HG02642 (cell line): Measurements from ENCODE around the gene OSBPL7.

Experiments used
- ATAC-seq: cut with Tn5 transposase; IDR thresholded peaks from one replicate; pipeline ENCODE4 v1.9.1; 2021; ENCODE audit warnings: mild to moderate bottlenecking; ENCODE audit not compliant: unreplicated experiment, poor library complexity

OSBPL7 gene, protein sequence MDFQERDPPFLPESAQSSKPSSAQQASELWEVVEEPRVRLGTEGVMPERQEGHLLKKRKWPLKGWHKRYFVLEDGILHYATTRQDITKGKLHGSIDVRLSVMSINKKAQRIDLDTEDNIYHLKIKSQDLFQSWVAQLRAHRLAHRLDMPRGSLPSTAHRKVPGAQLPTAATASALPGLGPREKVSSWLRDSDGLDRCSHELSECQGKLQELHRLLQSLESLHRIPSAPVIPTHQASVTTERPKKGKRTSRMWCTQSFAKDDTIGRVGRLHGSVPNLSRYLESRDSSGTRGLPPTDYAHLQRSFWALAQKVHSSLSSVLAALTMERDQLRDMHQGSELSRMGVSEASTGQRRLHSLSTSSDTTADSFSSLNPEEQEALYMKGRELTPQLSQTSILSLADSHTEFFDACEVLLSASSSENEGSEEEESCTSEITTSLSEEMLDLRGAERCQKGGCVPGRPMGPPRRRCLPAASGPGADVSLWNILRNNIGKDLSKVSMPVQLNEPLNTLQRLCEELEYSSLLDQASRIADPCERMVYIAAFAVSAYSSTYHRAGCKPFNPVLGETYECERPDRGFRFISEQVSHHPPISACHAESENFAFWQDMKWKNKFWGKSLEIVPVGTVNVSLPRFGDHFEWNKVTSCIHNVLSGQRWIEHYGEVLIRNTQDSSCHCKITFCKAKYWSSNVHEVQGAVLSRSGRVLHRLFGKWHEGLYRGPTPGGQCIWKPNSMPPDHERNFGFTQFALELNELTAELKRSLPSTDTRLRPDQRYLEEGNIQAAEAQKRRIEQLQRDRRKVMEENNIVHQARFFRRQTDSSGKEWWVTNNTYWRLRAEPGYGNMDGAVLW

DNA sequence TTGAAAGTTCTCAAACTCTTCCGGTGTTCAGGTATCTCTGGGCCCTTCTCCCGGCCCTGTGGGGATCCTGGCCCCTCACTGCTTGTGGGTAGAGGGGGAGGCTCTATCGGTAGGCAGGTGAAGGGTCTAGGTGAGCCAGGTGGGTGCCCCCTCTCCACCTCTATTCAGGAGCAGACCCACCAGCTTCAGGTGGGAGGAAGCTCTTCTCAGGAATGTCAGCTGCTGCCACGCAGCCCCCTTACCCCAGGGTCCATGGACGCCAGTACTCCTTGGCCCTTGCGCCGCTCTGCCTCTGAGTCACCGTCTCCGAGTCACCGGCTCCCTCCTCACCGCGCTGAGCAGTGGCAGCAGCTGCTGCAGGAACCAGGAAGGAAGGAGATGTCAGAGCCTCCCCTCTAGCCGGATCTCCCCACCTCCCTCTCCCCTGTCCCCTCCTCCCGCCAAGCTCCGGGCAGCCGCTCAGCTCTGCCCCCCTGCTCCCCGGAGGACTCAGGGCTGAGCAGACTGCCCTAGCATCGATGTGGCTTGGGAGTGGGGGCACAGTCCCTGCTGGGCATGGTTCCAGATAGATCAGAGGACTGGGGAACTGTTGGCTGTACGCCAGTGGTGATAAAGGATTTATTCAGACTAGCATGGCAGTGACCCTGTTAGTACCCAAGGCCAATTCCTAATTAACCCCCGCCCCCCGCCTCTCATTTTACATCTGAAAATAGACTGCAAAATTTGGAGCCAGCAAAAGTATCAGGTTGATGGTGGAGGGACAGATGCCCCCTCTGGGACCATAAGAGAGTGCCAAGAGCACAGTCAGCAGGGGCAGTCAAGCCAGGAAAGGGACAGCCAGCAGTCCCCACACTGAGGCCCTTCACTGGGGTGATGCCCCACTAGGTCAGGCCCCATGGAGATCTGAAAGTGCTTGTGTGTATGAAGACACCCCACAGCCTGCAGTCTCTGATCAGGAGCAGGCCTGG is at the start of gene OSBPL7:
Gene OSBPL7 (minus strand): TSS at position 371 of the 968 bp plus-strand sequence. CDS start 1,516 bp downstream, outside the sequence.
- ATAC-seq, result peak; percentile 80

DNA sequence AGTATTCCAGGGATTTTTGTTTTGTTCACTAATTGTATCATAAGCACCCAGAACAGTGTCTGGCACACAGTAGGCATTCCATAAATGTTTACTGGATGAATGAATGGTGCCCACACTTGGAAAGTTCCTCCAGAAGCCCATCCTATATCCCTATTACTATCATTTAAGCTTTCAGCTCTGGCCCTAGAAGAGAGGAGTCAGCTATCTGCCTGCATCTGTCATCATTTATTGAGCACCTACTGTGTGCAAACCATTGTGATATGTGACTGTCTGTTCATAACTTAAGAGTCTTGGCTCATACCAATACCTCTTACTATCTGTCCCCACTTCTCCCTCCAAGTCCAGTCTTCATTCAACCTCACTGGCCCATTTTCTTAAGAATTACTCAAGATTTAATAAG is 49.5 kb upstream of the OSBPL7 start:
- ATAC-seq, result no peak

GRCh38 chr17:47870056-47870455 is 48.5 kb upstream of the OSBPL7 start:
- no peak for ATAC-seq

GRCh38 chr17:47869114-47869513 is 47.5 kb upstream of the OSBPL7 start:
- no peak for ATAC-seq

DNA sequence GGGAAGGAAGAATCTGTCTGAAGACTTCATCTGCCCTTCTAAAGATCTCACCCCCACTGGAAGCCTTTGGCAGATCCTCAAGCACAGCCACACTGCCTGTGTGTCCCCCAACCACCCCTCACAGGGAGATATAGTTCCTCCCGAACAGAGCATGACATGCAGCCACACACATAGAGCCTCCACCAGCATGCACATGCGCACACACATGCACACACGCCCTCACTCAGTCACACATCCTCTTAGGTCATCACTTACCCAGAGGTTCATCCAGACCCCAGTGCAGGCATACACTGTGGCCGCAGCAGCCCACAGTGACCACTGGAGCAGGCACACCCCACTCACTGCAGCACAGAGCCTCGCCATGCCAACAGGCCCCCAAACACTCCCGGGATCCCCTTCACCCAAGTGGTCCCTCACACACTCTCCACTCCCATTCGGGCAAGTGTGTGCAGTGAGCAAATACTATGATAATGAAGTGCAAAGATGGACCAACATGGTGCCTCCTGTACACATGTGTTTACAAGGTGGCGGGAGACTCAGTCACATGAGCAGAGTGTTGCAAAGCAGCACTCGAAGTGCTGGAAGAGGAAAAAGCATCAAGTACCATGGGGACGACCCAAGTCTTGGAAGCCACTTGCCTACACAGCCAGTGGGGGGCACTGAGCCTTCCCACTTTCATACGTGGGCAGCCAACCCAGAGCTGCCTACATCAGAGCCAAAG is 46.4 kb upstream of the OSBPL7 start:
- no peak for ATAC-seq

DNA sequence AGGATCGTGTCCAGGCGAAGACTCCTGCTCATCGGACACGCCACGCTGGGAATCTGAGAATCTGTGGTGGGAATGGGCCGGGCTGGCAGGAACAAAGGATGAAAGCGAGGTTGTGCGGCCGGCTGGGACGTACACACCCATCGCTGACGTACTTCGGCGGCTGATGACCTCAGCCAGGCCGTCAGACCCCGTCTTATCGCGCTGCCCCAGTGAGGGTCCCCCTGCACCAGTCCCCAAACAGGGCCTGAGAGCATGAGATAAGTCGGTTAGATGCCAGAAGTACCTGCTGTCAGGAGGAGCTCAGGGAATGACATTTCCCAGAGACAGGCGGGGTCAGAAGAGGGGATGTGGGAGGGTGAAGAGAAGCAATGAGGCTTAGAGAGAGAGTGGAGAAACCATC is 45.3 kb upstream of the OSBPL7 start:
- ATAC-seq, result no peak

DNA sequence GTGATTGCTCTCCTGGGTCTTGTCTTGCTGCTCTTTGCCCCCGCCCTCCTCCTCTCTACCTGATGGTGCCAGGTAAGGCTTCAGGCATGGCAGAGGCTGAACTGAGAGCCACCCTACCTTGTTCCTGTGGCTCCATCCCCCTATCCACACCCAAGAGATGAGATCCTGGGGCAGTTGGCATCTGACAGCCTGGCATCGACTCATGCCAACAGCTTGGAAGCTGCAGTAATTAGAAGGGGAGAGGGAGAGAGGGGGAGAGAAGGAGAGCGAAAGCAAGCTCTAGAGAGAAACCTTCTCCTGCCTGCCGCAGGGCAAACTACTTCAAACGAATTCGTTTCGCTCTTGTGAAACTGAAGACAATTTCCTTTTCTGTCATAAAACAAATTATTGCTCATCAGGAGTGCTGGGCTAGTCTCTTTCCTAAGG is 43.2 kb upstream of the OSBPL7 start:
- ATAC-seq, result no peak

DNA sequence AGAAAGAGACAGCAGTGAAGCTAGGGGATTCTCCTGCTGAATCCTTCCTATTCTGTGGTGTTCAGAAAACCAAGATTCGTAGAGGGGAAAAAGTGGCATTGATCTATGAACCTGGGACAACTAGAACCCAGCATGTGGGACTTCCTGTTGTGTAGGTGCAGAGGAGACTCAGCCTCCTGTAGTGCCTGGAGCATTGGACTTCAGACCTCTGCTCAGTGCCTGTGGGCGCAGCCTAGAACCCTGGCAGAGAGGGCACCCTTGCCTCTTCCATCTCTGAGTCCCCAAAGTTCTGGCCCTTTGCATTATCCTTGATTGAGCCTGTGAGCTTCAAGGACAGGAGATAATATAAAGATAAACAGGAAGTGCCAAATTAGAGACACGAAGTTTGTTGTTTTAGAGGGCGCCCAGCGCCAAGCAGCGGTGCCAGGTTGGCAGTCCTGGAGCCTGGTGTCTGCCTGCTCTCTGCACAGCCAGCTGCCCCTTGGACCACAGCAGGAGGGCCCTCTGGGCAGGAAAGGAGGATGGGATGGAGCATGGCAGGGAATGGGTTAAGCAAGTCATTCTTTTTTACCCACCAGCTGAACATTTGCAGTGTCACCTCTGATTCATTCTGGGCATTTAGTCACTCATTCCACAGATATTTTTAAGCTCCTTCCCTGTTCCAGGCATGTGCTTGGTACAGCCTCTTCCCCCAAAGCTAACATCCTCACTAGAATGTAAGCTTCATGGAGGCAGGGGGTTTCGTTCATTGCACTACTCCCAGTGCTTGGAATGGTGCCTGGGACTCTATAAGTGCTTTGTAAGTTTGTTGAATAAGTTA is 41.2 kb upstream of the OSBPL7 start:
- no peak for ATAC-seq

- no peak for ATAC-seq
These were observed 38.8 kb upstream of the OSBPL7 start for GRCh38 chr17:47860386-47860785.

DNA sequence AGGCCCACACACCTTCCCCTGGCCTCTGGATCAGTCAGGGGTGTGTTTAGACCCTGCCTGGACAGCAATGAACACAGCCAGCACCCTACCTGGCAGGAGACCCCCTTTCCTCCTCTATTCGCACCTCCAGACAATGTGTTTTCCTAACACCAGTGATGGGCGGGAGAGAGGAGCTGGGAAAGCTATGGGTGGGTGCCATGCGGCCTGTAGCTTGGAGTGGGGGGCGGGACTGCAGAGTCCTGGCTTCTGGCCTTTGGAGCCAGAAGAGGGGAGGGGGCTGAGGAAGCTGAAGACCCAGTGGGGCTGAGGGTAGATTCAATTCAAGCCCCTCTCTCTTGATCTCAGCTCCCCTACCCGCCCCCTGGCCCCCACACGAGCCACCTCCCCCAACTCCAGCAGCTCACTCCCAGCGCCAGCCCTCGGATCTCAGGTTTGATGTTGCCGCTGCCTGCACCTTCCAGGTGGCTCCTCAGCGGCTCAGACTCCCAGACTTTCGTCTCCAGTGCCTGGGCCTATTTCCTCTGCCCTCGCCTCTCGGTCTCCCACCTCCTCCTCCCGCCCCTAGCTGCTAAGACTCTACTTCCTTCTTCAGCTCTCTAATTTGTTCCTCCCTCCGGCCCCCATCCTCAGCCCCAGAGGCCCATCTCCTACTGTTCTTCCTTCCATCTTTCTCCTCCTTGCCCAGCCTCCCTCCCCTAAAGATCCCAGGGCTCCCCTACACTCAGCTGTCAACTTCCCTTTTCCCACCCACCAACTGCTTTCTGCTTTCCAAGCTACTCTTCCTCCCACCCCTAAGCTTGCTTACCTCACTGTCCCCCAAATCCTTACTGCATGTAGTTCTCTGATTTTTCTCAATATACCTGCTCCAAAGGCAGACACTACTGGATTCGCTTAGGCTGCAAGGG is 36.2 kb upstream of the OSBPL7 start:
- no peak for ATAC-seq

DNA sequence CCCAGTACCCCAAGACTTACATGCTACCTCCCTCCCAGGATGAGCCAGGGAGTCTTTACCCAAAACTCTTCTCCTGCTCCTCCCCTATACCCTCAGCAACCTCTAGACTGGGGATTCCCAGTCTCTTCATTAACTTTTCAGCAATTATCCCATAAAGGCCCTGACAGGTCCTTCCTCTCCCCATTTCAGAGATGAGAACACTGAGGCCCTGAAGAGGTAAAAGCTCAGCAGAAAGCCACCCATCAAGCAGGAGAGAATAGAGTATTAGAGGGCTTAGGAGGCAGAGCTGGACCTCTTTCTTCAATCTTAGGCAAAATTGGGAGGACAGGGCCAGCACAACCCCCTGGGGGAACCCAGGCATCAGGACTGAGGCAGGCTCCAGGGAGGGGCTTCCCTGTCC is 35.2 kb upstream of the OSBPL7 start:
- no peak for ATAC-seq

DNA sequence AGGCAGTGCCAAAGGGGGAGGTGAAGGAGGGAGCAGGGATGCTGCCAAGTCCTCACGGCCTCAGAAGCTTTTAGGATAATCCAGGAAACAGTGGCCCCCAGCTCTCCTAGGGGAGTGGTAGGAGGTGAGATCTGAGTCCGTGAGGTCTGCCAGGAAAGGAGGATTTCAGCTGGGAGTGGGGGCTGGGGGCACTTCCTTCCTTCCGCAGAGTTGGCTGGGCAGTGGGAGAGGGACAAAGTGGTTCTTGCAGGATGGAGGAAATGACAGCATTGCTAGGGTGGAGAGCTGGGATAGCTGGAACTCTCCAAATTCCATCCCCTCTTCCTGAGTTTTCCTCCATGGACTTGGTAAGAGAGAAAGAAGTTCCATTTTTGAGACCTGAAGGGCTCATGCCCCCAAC is 34.1 kb upstream of the OSBPL7 start:
- ATAC-seq, result no peak

DNA sequence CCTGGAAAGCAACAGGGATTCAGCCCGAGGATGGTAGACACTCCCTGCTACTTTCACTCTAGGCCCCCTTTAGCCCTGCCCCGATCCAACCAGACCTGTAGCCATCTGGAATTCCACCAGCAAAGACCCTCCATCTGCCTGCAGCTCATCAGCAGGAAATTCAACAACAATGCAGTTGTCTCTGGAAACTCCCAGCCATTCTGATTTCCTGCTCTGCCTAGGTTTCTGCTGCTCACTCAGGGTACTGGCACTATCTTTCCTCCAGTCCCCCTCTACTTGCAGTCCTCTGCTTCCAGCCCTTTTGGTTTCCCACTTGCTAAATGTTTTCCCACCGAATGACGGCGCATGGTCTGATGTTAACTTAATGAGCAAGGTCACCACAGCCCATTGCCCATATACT is 32.0 kb upstream of the OSBPL7 start:
- ATAC-seq, result no peak

GRCh38 chr17:47852113-47852949 is 30.7 kb upstream of the OSBPL7 start:
- no peak for ATAC-seq

DNA sequence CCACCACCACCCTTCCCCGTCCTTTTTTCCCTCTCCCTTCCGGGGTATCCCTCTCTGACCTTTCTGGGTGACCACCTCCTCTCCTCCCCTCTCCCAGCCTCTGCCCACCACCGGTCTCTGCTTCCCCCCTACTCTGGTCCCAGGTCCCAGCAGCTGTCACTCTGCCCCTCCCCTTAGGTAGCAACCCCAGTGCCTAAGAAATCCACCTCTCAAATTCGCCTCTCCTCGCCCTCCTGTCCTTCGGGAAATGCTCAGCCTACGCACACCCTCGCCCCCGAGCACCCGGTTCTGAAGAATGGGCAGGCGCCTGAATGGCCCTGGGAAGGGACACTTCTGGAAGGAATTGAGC is 30.1 kb upstream of the OSBPL7 start:
- ATAC-seq, result no peak

- ATAC-seq, result peak; percentile 42
These were observed 29.3 kb upstream of the OSBPL7 start, which contains the start of gene SP6 for GRCh38 chr17:47850692-47851573. Gene SP6 (minus strand): TSS chr17:47851163. CDS start chr17:47848429, 2,734 bp downstream.
